Fibroblast of villous mesenchyme (primary cell): ENCODE data around the gene PRICKLE1. TPM values are rescaled to one million over a fixed set of nuclear protein-coding genes. Genes with fewer than 3 reads are reported as not detected.

Experiments
- DNase-seq: peaks from one replicate; pipeline ENCODE4 v3.0.0-alpha.2; 2010; ENCODE audit warnings: low read depth
- H3K4me3 ChIP-seq: 2 replicates; pipeline ENCODE4 v1.5.1; 2011; ENCODE audit warnings: low read depth, mild to moderate bottlenecking, low read length
- total RNA-seq: library from RNA; depleted of rRNA; stranded (reverse); fragments of >200 nt; gene quantifications from 2 replicates; pipeline ENCODE4 v1.2.3, GENCODE V29; 2012
- TF ChIP-seq, protein P1 (sequence below): IDR thresholded peaks from 2 replicates; pipeline ENCODE4 v1.5.1; 2012; ENCODE audit warnings: low read depth, mild to moderate bottlenecking, low read length; ENCODE audit not compliant: insufficient read depth

The PRICKLE1 gene
- total RNA-seq, 1 donor = 32.4 TPM

DNA sequence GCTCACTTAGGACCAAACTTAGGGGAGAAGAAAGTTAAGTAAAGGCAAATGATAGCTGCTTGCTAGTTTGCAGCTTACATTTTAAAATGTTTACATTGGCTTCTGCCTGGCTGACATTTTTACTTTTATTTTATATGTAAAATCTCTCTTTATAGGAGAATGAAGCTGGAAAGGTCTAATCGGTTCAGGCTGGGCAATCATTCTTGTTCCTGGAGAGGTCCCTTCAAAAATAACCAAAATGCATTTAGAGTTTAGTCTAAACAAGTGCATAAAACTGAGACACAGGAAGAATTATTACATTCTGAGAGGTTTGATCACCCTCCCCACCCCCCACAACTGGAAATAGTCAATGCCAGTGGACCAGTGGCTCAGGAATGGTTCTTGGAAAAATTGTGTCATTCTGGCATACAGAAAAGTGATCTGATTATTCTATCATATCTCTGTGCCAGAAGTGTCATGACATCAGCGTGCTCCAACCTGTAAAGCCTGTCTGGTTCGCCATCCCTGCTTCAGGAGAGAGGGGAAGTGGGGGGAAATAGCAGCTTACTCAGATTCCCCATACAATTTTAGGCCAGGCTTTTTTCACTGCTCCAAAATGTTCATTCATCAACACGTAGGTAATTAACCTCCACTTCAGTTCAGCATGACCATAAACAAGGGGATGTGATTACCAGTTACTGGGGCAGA lies 4.2 kb downstream of the PRICKLE1 start:
- no peak for DNase-seq
- TF ChIP-seq, protein P1, sequence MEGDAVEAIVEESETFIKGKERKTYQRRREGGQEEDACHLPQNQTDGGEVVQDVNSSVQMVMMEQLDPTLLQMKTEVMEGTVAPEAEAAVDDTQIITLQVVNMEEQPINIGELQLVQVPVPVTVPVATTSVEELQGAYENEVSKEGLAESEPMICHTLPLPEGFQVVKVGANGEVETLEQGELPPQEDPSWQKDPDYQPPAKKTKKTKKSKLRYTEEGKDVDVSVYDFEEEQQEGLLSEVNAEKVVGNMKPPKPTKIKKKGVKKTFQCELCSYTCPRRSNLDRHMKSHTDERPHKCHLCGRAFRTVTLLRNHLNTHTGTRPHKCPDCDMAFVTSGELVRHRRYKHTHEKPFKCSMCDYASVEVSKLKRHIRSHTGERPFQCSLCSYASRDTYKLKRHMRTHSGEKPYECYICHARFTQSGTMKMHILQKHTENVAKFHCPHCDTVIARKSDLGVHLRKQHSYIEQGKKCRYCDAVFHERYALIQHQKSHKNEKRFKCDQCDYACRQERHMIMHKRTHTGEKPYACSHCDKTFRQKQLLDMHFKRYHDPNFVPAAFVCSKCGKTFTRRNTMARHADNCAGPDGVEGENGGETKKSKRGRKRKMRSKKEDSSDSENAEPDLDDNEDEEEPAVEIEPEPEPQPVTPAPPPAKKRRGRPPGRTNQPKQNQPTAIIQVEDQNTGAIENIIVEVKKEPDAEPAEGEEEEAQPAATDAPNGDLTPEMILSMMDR = no peak
- H3K4me3 ChIP-seq = no peak overlapping the region

DNA sequence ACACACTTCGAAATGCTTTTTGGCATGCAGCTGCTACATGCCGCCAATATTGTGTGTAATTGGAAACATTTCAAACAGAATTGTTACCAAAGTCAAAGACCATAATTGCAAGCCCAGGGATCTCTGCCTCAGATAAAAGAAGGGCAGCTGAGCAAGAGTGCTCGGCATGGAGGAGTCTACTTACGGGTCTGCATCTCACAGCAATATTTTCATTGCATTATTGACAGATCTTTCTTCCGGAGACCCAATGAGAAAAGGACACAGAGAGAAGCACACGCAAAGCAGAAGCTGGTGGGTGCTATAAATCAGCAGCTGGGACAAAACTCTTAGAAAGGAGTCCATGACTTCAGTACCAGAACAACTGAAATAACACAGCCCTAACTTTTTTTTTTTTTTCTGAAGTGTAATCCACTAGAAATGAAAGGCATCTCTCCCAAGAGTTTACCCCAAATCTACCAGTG lies 4.9 kb downstream of the PRICKLE1 start:
- no peak for DNase-seq
- TF ChIP-seq, protein P1 = no peak
- H3K4me3 ChIP-seq = no peak overlapping the region

DNA sequence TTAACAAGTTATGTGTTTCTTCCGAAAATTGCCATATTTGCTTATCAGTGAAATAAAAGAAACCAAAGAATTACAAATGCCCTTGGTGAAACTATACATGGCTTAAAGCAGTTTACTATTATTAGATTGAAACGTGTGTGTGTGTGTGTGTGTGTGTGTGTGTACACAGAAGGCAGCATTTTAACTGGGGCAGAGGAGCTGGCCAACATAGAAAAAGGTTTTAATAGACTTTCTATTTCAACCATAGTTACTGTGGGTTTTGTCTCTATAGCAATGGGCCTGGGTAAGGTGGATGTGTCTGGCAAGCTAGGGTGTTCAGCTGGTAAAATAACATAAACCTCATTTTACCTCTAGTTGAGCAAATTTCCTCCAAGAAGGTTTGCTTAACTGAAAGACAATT lies 6.5 kb downstream of the PRICKLE1 start:
- TF ChIP-seq, protein P1 = no peak
- DNase-seq = no peak
- H3K4me3 ChIP-seq = no peak overlapping the region

DNA sequence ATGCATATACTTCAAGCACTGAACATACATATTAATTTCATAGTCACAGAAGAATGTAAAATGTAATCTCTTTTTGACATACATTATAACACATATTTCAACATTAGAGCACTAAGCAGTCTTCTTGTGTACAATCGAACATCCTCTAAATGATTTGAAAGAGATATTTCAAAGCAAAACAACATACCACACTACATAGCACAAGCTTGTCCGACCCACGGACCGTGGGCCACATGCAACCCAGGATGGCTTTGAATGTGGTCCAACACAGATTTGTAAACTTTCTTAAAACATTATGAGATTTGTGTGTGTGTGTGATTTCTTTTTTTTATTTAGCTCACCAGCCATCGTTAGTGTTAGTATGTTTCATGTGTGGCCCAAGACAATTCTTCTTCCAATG lies 7.0 kb downstream of the PRICKLE1 start:
- no peak for DNase-seq
- TF ChIP-seq, protein P1 = no peak
- H3K4me3 ChIP-seq = no peak overlapping the region

DNA sequence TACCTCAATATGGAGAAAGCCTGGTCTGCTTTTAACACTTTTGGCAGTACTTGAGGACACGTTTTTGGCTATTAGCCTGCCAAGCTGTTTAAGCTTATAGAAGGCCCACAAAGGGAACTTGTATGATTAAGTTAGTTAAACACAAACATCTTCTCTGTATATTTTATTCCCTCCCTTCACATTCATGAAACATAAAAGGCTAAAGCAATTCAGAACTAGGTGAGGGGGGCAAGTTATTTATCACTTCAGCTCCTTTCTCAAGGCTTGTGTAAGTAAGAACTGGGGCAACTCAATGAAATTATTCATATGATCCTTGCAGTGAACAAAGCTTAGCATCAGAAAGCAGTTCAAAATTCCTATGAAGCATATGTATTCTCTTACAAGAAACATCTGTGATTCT lies 7.5 kb downstream of the PRICKLE1 start:
- TF ChIP-seq, protein P1 = no peak
- H3K4me3 ChIP-seq = no peak overlapping the region
- no peak for DNase-seq

DNA sequence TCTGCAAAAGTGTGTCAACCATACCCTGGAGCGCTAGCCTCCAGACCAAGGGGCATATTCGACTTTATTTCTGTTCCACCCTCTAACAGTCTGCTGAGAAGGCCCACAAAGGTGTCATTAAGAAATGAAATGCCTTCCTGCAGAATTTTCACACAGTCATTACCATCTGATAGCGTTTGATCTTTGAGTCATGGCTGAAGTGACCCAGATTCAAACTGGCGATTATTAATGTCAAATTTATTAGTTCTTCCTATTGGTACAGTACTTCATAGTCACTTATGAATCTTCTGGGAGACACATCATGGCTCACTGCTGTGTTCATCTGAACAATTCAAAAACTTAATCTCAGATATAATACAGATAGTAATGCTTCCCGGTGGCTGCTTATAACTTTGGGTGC lies 13.2 kb downstream of the PRICKLE1 start:
- H3K4me3 ChIP-seq = no peak overlapping the region
- DNase-seq = no peak
- TF ChIP-seq, protein P1 = no peak

DNA sequence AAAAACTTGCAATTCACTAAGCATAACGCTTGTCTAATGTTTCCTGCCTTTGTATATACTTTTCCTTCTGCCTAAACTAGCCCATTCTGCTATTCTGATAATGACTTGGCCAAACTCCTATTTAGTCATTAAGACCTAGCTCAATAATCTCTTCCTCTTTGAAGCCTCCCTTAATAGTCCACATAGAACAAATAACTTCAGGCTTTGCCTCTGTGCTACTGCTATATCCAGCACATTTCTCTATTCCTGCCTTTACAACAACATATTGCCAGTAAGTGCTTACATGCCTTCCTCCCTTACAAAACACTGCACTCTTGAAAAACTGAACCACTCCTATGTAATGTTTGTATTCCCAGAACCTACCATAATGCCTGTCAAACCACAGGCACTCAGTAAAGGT lies 13.8 kb downstream of the PRICKLE1 start:
- TF ChIP-seq, protein P1 = no peak
- H3K4me3 ChIP-seq = no peak overlapping the region
- DNase-seq = no peak
